Colonic mucosa (tissue), 4 donors: ENCODE data around the gene TUG1. TPM values are rescaled to one million over a fixed set of nuclear protein-coding genes. Genes with fewer than 3 reads are reported as not detected.

Experiments
- DNase-seq: peaks from one replicate; pipeline ENCODE4 v3.0.0-alpha.2; 2020
- H3K27ac ChIP-seq: fragments of 200-600 bp; one replicate; pipeline ENCODE4 v1.8.0; 2021
- H3K27me3 ChIP-seq: fragments of 200-600 bp; one replicate; pipeline ENCODE4 v1.8.0; 2021
- H3K36me3 ChIP-seq: fragments of 200-600 bp; one replicate; pipeline ENCODE4 v1.8.0; 2021
- H3K4me1 ChIP-seq: fragments of 200-600 bp; one replicate; pipeline ENCODE4 v1.8.0; 2021; ENCODE audit warnings: mild to moderate bottlenecking
- H3K4me3 ChIP-seq: fragments of 200-600 bp; one replicate; pipeline ENCODE4 v1.8.0; 2021
- H3K9ac ChIP-seq, 2 donors: one replicate each; pipeline ENCODE4 v1.7.0; 2013; ENCODE audit warnings: control low read depth in 2 of 2, low read depth in 2 of 2, low read length in 2 of 2
- H3K9me3 ChIP-seq: fragments of 200-600 bp; one replicate; pipeline ENCODE4 v1.8.0; 2021
- intact Hi-C: fragments of 100-400 bp; cut with DNase I; formaldehyde crosslinking; loops from one replicate; pipeline ENCODE4 v1.14.1; 2022
- total RNA-seq, 2 donors: library from RNA; stranded (reverse); fragmentation: NEBNext Ultra II Directional in 1 of 2; extraction: Animal tissue kit (Norgen Biotek cat#: 25700) in 1 of 2; gene quantifications; one replicate each; pipeline ENCODE4 v1.2.1, GENCODE V29; 2021
- TF ChIP-seq, protein P1 (sequence below): fragments of 200-600 bp; IDR thresholded peaks from one replicate; pipeline ENCODE4 v1.8.0; 2022; ENCODE audit warnings: antibody characterized with exemption, mild to moderate bottlenecking
- donor health status: healthy.
- donor health status: DM: no; HTN: no; CAD: no.
- donor health status: DM: no; HTN: no; CAD: no.

The TUG1 gene
- total RNA-seq, 2 donors from 2014 or later = 63.0 to 66.6 TPM

DNA sequence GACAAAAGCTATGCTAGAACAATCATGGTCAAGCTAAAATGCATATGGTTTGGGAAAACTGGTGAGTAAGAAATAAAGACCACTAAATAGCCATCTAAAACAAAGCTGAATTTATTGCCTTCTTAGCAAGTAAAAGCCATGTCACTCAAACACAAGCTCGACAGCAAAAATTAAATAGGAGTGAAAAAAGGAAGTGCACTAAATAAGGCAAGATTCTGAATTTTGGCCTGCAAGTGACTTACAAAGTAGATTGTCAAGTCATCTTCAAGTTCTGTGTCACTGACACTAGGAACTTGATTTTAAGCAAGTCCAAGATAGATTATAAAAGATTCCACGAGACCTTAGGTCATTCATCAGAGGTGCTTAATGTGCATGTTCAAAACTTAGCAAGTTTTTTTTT is 27.4 kb downstream of the TUG1 start:
- Histone ChIP-seq H3K27me3 (no peaks in the 10 kb centered on the region), H3K9ac (no peak overlapping the region), H3K9me3 (no peaks in the 10 kb centered on the region), H3K36me3 (no peaks in the 10 kb centered on the region), H3K27ac (no peak overlapping the region), H3K4me1 (no peaks in the 10 kb centered on the region), H3K4me3 (no peak overlapping the region)
- DNase-seq = no peak
- TF ChIP-seq, protein P1, sequence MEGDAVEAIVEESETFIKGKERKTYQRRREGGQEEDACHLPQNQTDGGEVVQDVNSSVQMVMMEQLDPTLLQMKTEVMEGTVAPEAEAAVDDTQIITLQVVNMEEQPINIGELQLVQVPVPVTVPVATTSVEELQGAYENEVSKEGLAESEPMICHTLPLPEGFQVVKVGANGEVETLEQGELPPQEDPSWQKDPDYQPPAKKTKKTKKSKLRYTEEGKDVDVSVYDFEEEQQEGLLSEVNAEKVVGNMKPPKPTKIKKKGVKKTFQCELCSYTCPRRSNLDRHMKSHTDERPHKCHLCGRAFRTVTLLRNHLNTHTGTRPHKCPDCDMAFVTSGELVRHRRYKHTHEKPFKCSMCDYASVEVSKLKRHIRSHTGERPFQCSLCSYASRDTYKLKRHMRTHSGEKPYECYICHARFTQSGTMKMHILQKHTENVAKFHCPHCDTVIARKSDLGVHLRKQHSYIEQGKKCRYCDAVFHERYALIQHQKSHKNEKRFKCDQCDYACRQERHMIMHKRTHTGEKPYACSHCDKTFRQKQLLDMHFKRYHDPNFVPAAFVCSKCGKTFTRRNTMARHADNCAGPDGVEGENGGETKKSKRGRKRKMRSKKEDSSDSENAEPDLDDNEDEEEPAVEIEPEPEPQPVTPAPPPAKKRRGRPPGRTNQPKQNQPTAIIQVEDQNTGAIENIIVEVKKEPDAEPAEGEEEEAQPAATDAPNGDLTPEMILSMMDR = no peak
- intact Hi-C loops = no loop called here

DNA sequence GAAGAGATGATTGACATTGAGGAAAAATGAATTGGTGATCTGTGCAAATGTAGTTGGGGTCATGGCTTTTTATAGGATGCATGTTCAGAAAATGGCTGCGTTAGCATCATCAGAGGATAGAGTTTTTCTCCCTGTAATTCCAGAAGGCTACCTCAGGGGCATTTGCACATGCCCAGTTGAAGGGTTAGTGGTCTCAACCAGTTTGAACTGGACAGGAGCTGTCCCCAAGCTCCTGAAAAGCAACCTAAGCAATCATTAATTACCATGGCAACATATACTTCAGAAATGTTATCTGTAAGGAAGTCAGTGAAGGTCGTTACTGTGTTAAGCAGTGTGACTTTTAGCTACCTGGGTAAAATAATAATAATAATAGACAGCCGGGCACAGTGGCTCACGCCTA is 29.3 kb downstream of the TUG1 start:
- Histone ChIP-seq H3K27ac (no peak overlapping the region), H3K9ac (no peak overlapping the region), H3K4me3 (no peak overlapping the region), H3K9me3 (no peaks in the 10 kb centered on the region), H3K27me3 (no peaks in the 10 kb centered on the region), H3K4me1 (no peaks in the 10 kb centered on the region), H3K36me3 (no peaks in the 10 kb centered on the region)
- TF ChIP-seq, protein P1 = no peak
- intact Hi-C loops = no loop called here
- DNase-seq = no peak

DNA sequence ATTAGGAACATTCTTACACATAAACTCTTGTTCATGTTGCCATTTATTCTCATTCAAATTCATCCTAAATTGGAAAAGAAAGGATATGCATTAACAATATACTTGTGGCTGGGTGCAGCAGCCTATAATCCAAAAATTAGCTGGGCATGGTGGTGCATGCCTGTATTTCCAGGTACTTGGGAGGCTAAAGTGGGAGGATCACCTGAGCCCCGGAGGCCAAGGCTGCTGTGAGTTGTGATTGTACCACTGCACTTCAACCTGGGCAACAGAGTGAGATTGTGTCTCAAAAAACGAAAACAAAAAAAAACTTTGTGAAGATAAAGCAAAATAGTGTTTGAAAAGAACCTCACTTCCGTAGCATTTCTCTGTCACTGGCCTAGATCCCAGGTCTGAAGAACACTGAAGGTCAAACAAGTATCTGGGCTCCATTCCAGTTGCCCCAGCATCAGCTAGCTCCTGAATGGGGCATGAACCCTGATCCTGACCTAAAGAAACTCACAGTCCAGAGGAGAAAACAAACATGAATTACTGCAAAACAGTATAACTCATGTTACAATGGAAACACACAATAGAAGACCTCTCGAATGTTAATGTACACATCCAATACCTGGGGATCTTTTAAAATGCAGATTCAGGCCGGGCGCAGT is 32.2 kb downstream of the TUG1 start:
- no peak overlapping the region for H3K27ac ChIP-seq

DNA sequence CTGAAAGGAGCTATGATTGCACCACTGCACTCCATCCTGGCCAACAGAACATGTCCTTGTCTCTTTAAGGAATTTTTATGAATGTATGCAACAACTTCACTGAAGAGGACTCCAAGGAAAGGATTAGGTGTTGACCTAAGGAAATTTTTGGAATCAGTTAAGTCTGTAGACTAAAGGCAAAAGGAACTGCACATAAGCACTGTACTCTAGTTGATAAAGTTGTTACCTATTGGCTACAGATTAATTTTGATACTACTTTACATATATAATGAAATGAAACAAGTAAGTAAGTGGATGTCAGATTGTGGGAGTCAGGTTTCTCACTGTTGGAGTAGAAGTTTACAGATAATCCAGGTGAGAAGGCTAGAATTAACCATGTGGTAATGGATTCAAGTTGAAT is 36.5 kb downstream of the TUG1 start:
- no peaks in the 10 kb centered on the region for H3K36me3 ChIP-seq
- no peak for DNase-seq
- intact Hi-C loops = no loop called here

More for the DNA sequence above, 32.2 kb downstream of the TUG1 start:
- no peaks in the 10 kb centered on the region for H3K4me1 ChIP-seq
- DNase-seq = no peak
- no peaks in the 10 kb centered on the region for H3K27me3 ChIP-seq
- H3K4me3 ChIP-seq = no peak overlapping the region
- no peaks in the 10 kb centered on the region for H3K36me3 ChIP-seq
- TF ChIP-seq, protein P1 = no peak
- H3K9ac ChIP-seq = no peak overlapping the region
- H3K9me3 ChIP-seq = no peaks in the 10 kb centered on the region
- intact Hi-C loops = no loop called here

DNA sequence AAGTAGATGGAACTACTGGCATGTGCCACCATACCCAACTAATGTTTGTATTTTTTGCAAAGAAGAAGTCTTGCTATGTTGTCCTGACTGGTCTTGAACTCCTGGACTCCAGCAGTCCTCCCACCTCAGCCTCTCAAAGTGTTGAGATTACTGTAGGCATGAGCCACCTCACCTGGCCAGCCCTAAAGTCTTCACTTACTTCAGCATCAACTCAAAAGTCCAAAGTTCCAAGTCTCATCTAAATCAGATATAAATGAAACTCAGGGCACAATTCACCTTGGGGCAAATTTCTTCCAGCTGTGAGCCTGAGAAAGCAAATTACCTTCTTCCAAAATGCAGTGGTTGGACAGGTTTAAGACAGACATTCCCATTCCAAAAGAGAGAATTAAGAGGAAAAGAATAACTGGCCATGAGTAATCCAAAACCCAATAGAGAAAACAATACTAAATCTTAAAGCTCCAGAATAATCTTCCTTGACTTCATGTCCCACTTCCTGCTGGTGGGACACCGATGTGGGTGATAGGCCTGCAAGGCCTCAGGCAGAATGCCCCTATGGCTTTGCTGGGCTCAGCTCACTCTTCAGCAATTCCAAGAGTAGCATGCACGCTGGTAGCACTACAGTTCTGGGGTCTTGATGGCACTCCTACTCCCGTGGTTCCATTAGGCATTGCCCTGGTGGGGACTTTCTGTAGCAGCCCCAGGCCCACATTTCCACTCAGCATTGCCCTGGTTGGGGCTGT is 50.3 kb downstream of the TUG1 start:
- intact Hi-C loops = no loop called here
- Histone ChIP-seq H3K27me3 (no peaks in the 10 kb centered on the region), H3K36me3 (no peaks in the 10 kb centered on the region), H3K9me3 (no peaks in the 10 kb centered on the region), H3K27ac (no peak overlapping the region), H3K9ac (no peak overlapping the region), H3K4me1 (no peaks in the 10 kb centered on the region), H3K4me3 (no peak overlapping the region)
- no peak for DNase-seq
- TF ChIP-seq, protein P1 = no peak

More for the DNA sequence above, 36.5 kb downstream of the TUG1 start:
- Histone ChIP-seq H3K9me3 (no peaks in the 10 kb centered on the region), H3K27ac (no peak overlapping the region), H3K4me1 (no peaks in the 10 kb centered on the region), H3K4me3 (no peak overlapping the region), H3K9ac (no peak overlapping the region), H3K27me3 (no peaks in the 10 kb centered on the region)
- TF ChIP-seq, protein P1 = no peak
